Sigmoid colon (tissue), 4 donors: ENCODE results near the gene TBX5.

Experiments used
- EP300 ChIP-seq, 4 donors: sonication (generic); formaldehyde crosslinking; IDR thresholded peaks; one replicate each; pipeline ENCODE4 v1.6.1; 2017; ENCODE audit warnings: antibody characterized with exemption in 4 of 4
- POLR2AphosphoS5 ChIP-seq, 4 donors: sonication (generic); formaldehyde crosslinking; IDR thresholded peaks; one replicate each; pipeline ENCODE4 v1.6.1; 2017; ENCODE audit warnings: antibody characterized with exemption in 4 of 4
- TF ChIP-seq, protein P1 (sequence below), 4 experiments: fragments of 450-650 bp in 3 of 4; fragments of 200-600 bp in 1 of 4; IDR thresholded peaks; one replicate each; pipeline ENCODE4 v1.5.1; 2016 to 2019; ENCODE audit warnings: antibody characterized with exemption in 4 of 4, mild to moderate bottlenecking in 3 of 4, moderate library complexity in 2 of 4

DNA sequence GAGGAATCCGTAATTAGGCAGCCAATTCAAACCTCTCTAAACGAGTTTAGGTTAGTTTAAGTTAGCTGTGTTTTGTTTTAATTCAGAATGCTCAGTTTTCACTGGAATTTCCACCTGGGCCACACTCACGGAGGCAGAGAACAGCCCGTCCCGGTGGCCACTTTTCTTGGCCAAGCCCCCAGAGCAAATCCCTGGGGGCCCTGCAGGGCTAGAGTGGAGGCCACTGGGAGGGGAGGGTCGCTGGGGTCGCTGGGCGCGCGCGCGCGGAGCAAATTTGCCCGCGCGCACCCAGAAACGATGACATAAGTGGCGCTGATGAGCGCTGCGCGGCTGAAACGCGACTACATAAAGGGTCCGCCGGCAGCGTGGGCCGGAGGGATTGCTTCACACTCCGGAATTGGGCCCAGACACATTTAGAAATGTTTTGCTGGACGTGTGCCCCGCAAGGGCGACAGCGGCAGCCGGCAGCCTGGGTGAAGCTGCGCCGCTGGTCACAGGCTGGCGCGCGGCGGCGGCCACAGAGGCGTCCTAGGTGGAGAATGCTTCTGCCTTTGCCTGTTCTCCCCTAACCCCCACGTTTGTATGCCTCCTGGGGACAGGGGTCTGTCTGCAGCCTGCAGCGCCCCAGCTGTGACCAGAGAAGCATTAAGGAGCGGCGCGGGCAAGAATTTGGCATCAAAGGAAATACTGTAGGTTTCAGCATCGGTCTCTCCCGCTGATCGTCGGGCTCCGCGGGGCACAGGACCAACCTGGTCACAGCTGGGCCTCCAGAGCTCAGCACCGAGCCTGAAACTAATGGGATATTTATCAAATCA lies 37.9 kb upstream of the TBX5 start:
- TF ChIP-seq POLR2AphosphoS5 (IDR thresholded peaks at IDR 0.05) (no peak), EP300 (IDR thresholded peaks at IDR 0.05) (no peak)
- TF ChIP-seq, protein P1, sequence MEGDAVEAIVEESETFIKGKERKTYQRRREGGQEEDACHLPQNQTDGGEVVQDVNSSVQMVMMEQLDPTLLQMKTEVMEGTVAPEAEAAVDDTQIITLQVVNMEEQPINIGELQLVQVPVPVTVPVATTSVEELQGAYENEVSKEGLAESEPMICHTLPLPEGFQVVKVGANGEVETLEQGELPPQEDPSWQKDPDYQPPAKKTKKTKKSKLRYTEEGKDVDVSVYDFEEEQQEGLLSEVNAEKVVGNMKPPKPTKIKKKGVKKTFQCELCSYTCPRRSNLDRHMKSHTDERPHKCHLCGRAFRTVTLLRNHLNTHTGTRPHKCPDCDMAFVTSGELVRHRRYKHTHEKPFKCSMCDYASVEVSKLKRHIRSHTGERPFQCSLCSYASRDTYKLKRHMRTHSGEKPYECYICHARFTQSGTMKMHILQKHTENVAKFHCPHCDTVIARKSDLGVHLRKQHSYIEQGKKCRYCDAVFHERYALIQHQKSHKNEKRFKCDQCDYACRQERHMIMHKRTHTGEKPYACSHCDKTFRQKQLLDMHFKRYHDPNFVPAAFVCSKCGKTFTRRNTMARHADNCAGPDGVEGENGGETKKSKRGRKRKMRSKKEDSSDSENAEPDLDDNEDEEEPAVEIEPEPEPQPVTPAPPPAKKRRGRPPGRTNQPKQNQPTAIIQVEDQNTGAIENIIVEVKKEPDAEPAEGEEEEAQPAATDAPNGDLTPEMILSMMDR (IDR thresholded peaks at IDR 0.05), result no peak
